MCF 10A (cell line): ENCODE results near the gene NAPG. TPM values are rescaled to one million over a fixed set of nuclear protein-coding genes. Genes with fewer than 3 reads are reported as not detected.

Source experiments
- BruUV-seq: library from RNA; stranded (reverse); fragments of 400-500 nt; replicated peaks from 2 replicates; lab custom pipeline; 2021; lab: Mats Ljungman, UMichigan
- CTCF ChIA-PET: fragments of 300-600 bp; sonication (Branson Sonifier 250); formaldehyde crosslinking; extraction: SDS; loops from one replicate; lab custom pipeline; 2021; ENCODE audit warnings: antibody characterized with exemption, inconsistent platforms; lab: Yijun Ruan, JAX
- POLR2A ChIA-PET: fragments of 300-600, 350-650 bp; sonication (Branson Sonifier 250); formaldehyde crosslinking; extraction: SDS; loops from one replicate; lab custom pipeline; 2020; ENCODE audit warnings: antibody characterized with exemption, inconsistent platforms; lab: Yijun Ruan, JAX
- DNase-seq: peaks from one replicate; pipeline ENCODE4 v3.0.0-alpha.2; 2018; ENCODE audit not compliant: unreplicated experiment
- H3K27ac Mint-ChIP-seq: one replicate; pipeline ENCODE4 v1.8.0; 2022; ENCODE audit warnings: mild to moderate bottlenecking, low read depth, mixed read lengths; ENCODE audit not compliant: unreplicated experiment
- H3K27me3 Mint-ChIP-seq: one replicate; pipeline ENCODE4 v1.8.0; 2022; ENCODE audit warnings: mixed read lengths; ENCODE audit not compliant: insufficient read depth, unreplicated experiment
- H3K36me3 Mint-ChIP-seq: one replicate; pipeline ENCODE4 v1.8.0; 2022; ENCODE audit warnings: mild to moderate bottlenecking, moderate library complexity, mixed read lengths; ENCODE audit not compliant: insufficient read depth, unreplicated experiment
- H3K4me1 Mint-ChIP-seq: one replicate; pipeline ENCODE4 v1.8.0; 2022; ENCODE audit warnings: mixed read lengths; ENCODE audit not compliant: insufficient read depth, unreplicated experiment
- H3K4me3 Mint-ChIP-seq: one replicate; pipeline ENCODE4 v1.8.0; 2022; ENCODE audit warnings: mild to moderate bottlenecking, moderate library complexity, mixed read lengths; ENCODE audit not compliant: unreplicated experiment
- H3K9me3 Mint-ChIP-seq: one replicate; pipeline ENCODE4 v1.8.0; 2022; ENCODE audit warnings: mixed read lengths; ENCODE audit not compliant: unreplicated experiment
- intact Hi-C: fragments of 100-400 bp; cut with micrococcal nuclease; formaldehyde crosslinking; loops from 2 replicates; pipeline ENCODE4 v1.14.1; 2022
- total RNA-seq: library from RNA; stranded (reverse); gene quantifications from 2 replicates; pipeline ENCODE4 v1.2.3, GENCODE V29; 2022
- TF ChIP-seq, protein P1 (sequence below): fragments of 200-600 bp; IDR thresholded peaks from one replicate; pipeline ENCODE4 v1.8.0; 2022; ENCODE audit warnings: antibody characterized with exemption, mild to moderate bottlenecking; ENCODE audit not compliant: unreplicated experiment

The NAPG gene
- total RNA-seq, 1 experiment from 2014 or later = 32.2 TPM

DNA sequence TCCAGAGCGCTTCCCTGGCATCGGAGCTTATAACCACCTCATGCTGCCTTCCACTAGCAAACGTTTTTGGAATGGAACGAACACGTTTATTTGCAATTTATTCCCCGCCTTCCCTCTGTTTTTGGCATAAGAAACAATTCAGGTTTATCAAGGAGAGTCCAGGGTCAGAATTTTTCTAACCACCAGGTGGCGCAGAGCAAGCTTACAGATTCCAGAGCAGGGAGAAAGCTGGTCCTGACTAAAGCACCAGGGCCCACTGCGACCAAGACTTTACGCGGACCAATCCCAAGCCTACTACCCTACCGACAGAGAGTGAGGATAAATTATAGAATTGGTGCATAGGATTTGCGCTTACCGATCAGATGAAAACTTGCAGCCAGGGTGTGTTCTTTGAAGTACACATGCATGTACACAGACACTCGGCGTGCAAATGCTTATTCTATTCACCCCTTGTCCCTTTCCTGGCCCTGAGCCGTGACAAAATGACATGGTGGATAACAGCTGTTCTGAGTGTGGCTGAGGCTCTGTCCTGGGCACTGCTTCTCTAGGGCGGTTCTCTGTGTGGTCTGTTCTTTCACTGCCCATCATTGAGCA lies 34.7 kb downstream of the NAPG start:
- intact Hi-C loops = loop anchor here (1.0 to 5.0 kb wide), 6 partner anchors 100 to 594 kb away; no protein-coding TSS in a partner anchor
- ChIA-PET CTCF (interaction anchor here (0.6 to 5.6 kb wide), 28 partner anchors 9 to 993 kb away, joined by 3 to 44 read pairs (median 4); no protein-coding TSS in a partner anchor), POLR2A (interaction anchor here (1.0 to 6.0 kb wide), 3 partner anchors 29 to 110 kb away, joined by 3 to 43 read pairs (median 5); no protein-coding TSS in a partner anchor)
- Mint-ChIP-seq H3K4me3 (no peak overlapping the region), H3K4me1 (peaks cover 44% of the 10 kb centered on the region), H3K36me3 (peaks cover 28% of the 10 kb centered on the region), H3K27me3 (no peaks in the 10 kb centered on the region), H3K27ac (peak overlapping the region; percentile 77), H3K9me3 (no peaks in the 10 kb centered on the region)
- TF ChIP-seq, protein P1, sequence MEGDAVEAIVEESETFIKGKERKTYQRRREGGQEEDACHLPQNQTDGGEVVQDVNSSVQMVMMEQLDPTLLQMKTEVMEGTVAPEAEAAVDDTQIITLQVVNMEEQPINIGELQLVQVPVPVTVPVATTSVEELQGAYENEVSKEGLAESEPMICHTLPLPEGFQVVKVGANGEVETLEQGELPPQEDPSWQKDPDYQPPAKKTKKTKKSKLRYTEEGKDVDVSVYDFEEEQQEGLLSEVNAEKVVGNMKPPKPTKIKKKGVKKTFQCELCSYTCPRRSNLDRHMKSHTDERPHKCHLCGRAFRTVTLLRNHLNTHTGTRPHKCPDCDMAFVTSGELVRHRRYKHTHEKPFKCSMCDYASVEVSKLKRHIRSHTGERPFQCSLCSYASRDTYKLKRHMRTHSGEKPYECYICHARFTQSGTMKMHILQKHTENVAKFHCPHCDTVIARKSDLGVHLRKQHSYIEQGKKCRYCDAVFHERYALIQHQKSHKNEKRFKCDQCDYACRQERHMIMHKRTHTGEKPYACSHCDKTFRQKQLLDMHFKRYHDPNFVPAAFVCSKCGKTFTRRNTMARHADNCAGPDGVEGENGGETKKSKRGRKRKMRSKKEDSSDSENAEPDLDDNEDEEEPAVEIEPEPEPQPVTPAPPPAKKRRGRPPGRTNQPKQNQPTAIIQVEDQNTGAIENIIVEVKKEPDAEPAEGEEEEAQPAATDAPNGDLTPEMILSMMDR = peak; percentile 49
- BruUV-seq = no TSS peak
- peak; percentile 73 for DNase-seq

- no peak overlapping the region for H3K27ac Mint-ChIP-seq
- peak overlapping the region; percentile 13 for H3K4me3 Mint-ChIP-seq
- no TSS peak for BruUV-seq
- no peaks in the 10 kb centered on the region for H3K27me3 Mint-ChIP-seq
- intact Hi-C loops = loop anchor here (5.0 kb wide), 2 partner anchors 290 to 480 kb away; no protein-coding TSS in a partner anchor
- TF ChIP-seq, protein P1 = no peak
- H3K9me3 Mint-ChIP-seq = no peaks in the 10 kb centered on the region
- DNase-seq = peak; percentile 65
- ChIA-PET CTCF (interaction anchor here (0.6 to 5.6 kb wide), 8 partner anchors 11 to 1582 kb away, joined by 3 to 44 read pairs (median 4); no protein-coding TSS in a partner anchor), POLR2A (interaction anchor here (0.6 to 6.0 kb wide), 8 partner anchors 8 to 992 kb away, joined by 3 to 43 read pairs (median 3); no protein-coding TSS in a partner anchor)
- H3K4me1 Mint-ChIP-seq = peaks cover 47% of the 10 kb centered on the region
- peaks cover 7% of the 10 kb centered on the region for H3K36me3 Mint-ChIP-seq
Measured at GRCh38 chr18:10562773-10563160, 36.9 kb downstream of the NAPG start.

GRCh38 chr18:10563886-10564285 lies 38.1 kb downstream of the NAPG start:
- intact Hi-C loops = loop anchor here (5.0 kb wide), 2 partner anchors 288 to 478 kb away; no protein-coding TSS in a partner anchor
- Mint-ChIP-seq H3K4me3 (no peak overlapping the region), H3K27me3 (no peaks in the 10 kb centered on the region)

More at GRCh38 chr18:10563886-10564285, 38.1 kb downstream of the NAPG start:
- H3K4me1 Mint-ChIP-seq = peaks cover 41% of the 10 kb centered on the region
- TF ChIP-seq, protein P1 = no peak
- DNase-seq = peak; percentile 89
- BruUV-seq = no TSS peak
- peak overlapping the region; percentile 65 for H3K27ac Mint-ChIP-seq
- CTCF ChIA-PET = interaction anchor here (0.7 to 1.1 kb wide), 4 partner anchors 123 to 590 kb away, joined by 3 to 4 read pairs (median 3); no protein-coding TSS in a partner anchor
- peaks cover 5% of the 10 kb centered on the region for H3K36me3 Mint-ChIP-seq
- POLR2A ChIA-PET = interaction anchor here (0.6 to 6.0 kb wide), 7 partner anchors 12 to 649 kb away, joined by 3 to 43 read pairs (median 3); no protein-coding TSS in a partner anchor
- H3K9me3 Mint-ChIP-seq = no peaks in the 10 kb centered on the region
